Measurements from ENCODE around the gene GCNT2. TPM values are rescaled to one million over a fixed set of nuclear protein-coding genes. Genes with fewer than 3 reads are reported as not detected.

Gene GCNT2
- total RNA-seq, 1 donor from 2014 or later = 17.2 TPM

- Histone ChIP-seq H3K36me3 (no peaks in the 10 kb centered on the region), H3K4me1 (no peaks in the 10 kb centered on the region), H3K4me3 (no peak overlapping the region), H3K27ac (no peak overlapping the region), H3K27me3 (no peaks in the 10 kb centered on the region), H3K9me3 (no peaks in the 10 kb centered on the region)
- intact Hi-C loops (cut with DNase I) = no loop called here
- DNase-seq (ENCODE audit: extremely low spot score in 2 of 2) = no peak
- no peak for TF ChIP-seq POLR2AphosphoS5 (IDR thresholded peaks at IDR 0.05; ENCODE audit: insufficient read depth in 1 of 2, low read depth in 1 of 2)
- no peak for TF ChIP-seq CTCF (IDR thresholded peaks at IDR 0.05)
- TF ChIP-seq POLR2A (IDR thresholded peaks at IDR 0.05) = no peak
Observed at GRCh38 chr6:10584607-10585006, 63.5 kb downstream of the GCNT2 start.

GRCh38 chr6:10585209-10585845 lies 64.2 kb downstream of the GCNT2 start:
- Histone ChIP-seq H3K4me1 (no peaks in the 10 kb centered on the region), H3K4me3 (no peak overlapping the region), H3K9me3 (no peaks in the 10 kb centered on the region), H3K27me3 (no peaks in the 10 kb centered on the region), H3K36me3 (no peaks in the 10 kb centered on the region), H3K27ac (no peak overlapping the region)
- no peak for TF ChIP-seq POLR2AphosphoS5 (IDR thresholded peaks at IDR 0.05; ENCODE audit: insufficient read depth in 1 of 2, low read depth in 1 of 2)
- TF ChIP-seq CTCF (IDR thresholded peaks at IDR 0.05) = no peak
- TF ChIP-seq POLR2A (IDR thresholded peaks at IDR 0.05) = no peak
- intact Hi-C loops (cut with DNase I) = no loop called here
- no peak for DNase-seq (ENCODE audit: extremely low spot score in 2 of 2)

- intact Hi-C loops (cut with DNase I) = no loop called here
- TF ChIP-seq POLR2A (IDR thresholded peaks at IDR 0.05) = no peak
- TF ChIP-seq CTCF (IDR thresholded peaks at IDR 0.05) = no peak
- TF ChIP-seq POLR2AphosphoS5 (IDR thresholded peaks at IDR 0.05; ENCODE audit: insufficient read depth in 1 of 2, low read depth in 1 of 2) = no peak
- Histone ChIP-seq H3K4me1 (no peaks in the 10 kb centered on the region), H3K27ac (no peak overlapping the region), H3K27me3 (no peaks in the 10 kb centered on the region), H3K4me3 (no peak overlapping the region), H3K36me3 (no peaks in the 10 kb centered on the region), H3K9me3 (no peaks in the 10 kb centered on the region)
- no peak for DNase-seq (ENCODE audit: extremely low spot score in 2 of 2)
Observed at GRCh38 chr6:10586302-10586701, 65.2 kb downstream of the GCNT2 start.

GRCh38 chr6:10587656-10588406 lies 66.7 kb downstream of the GCNT2 start:
- Histone ChIP-seq H3K36me3 (no peaks in the 10 kb centered on the region), H3K9me3 (no peaks in the 10 kb centered on the region), H3K4me3 (no peak overlapping the region), H3K27ac (no peak overlapping the region), H3K4me1 (no peaks in the 10 kb centered on the region), H3K27me3 (no peaks in the 10 kb centered on the region)
- DNase-seq (ENCODE audit: extremely low spot score in 2 of 2) = no peak
- intact Hi-C loops (cut with DNase I) = no loop called here
- TF ChIP-seq POLR2AphosphoS5 (IDR thresholded peaks at IDR 0.05; ENCODE audit: insufficient read depth in 1 of 2, low read depth in 1 of 2) (no peak), POLR2A (IDR thresholded peaks at IDR 0.05) (no peak), CTCF (IDR thresholded peaks at IDR 0.05) (no peak)
